HL-60 (cell line): Measurements from ENCODE around the gene ITSN1.
A peak's percentile ranks its signal among the peaks of the same experiment; 100 is the strongest.

Experiments used
- GABPA ChIP-seq: IDR thresholded peaks from 2 replicates; pipeline ENCODE4 v1.6.1; 2012; ENCODE audit warnings: low read depth
- POLR2AphosphoS5 ChIP-seq: IDR thresholded peaks from 2 replicates; pipeline ENCODE4 v1.6.1; 2012; ENCODE audit warnings: low read depth
- SPI1 ChIP-seq: IDR thresholded peaks from 2 replicates; pipeline ENCODE4 v1.6.1; 2012; ENCODE audit warnings: low read depth, mild to moderate bottlenecking, borderline replicate concordance
- TF ChIP-seq, protein P1 (sequence below): IDR thresholded peaks from one replicate; pipeline ENCODE4 v1.5.1; 2011; ENCODE audit warnings: low read length, control low read depth, inconsistent platforms; ENCODE audit not compliant: insufficient read depth
- TF ChIP-seq, protein P2 (sequence below): IDR thresholded peaks from 2 replicates; pipeline ENCODE4 v1.6.1; 2012; ENCODE audit warnings: low read depth; ENCODE audit not compliant: insufficient replicate concordance

DNA sequence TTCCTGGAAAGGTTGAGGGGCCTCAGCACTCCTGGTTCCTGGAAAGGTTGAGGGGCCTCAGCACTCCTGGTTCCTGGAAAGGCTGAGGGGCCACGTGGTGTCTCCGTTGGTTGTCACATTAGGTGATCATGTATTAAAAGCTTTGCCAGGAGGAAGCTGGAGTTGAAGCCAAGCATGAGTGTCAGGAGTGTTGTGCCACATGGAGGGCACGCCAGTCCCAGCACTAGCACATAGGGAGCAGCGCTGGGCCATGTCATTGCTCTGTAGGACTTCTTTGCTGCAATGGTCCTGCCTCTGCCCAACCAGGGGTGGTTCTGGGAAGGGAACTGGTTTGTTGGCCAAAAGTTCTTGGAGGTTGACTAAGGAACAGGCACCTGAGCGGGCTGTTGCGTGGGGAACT is 260.0 kb downstream of the ITSN1 start:
- TF ChIP-seq, protein P1, sequence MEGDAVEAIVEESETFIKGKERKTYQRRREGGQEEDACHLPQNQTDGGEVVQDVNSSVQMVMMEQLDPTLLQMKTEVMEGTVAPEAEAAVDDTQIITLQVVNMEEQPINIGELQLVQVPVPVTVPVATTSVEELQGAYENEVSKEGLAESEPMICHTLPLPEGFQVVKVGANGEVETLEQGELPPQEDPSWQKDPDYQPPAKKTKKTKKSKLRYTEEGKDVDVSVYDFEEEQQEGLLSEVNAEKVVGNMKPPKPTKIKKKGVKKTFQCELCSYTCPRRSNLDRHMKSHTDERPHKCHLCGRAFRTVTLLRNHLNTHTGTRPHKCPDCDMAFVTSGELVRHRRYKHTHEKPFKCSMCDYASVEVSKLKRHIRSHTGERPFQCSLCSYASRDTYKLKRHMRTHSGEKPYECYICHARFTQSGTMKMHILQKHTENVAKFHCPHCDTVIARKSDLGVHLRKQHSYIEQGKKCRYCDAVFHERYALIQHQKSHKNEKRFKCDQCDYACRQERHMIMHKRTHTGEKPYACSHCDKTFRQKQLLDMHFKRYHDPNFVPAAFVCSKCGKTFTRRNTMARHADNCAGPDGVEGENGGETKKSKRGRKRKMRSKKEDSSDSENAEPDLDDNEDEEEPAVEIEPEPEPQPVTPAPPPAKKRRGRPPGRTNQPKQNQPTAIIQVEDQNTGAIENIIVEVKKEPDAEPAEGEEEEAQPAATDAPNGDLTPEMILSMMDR, result no peak
- TF ChIP-seq POLR2AphosphoS5 (0 out of 2 replicates have a peak, but pooled peaks have one; percentile 20), SPI1 (no peak), GABPA (no peak)
- TF ChIP-seq, protein P2, sequence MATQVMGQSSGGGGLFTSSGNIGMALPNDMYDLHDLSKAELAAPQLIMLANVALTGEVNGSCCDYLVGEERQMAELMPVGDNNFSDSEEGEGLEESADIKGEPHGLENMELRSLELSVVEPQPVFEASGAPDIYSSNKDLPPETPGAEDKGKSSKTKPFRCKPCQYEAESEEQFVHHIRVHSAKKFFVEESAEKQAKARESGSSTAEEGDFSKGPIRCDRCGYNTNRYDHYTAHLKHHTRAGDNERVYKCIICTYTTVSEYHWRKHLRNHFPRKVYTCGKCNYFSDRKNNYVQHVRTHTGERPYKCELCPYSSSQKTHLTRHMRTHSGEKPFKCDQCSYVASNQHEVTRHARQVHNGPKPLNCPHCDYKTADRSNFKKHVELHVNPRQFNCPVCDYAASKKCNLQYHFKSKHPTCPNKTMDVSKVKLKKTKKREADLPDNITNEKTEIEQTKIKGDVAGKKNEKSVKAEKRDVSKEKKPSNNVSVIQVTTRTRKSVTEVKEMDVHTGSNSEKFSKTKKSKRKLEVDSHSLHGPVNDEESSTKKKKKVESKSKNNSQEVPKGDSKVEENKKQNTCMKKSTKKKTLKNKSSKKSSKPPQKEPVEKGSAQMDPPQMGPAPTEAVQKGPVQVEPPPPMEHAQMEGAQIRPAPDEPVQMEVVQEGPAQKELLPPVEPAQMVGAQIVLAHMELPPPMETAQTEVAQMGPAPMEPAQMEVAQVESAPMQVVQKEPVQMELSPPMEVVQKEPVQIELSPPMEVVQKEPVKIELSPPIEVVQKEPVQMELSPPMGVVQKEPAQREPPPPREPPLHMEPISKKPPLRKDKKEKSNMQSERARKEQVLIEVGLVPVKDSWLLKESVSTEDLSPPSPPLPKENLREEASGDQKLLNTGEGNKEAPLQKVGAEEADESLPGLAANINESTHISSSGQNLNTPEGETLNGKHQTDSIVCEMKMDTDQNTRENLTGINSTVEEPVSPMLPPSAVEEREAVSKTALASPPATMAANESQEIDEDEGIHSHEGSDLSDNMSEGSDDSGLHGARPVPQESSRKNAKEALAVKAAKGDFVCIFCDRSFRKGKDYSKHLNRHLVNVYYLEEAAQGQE, result no peak
